Vagina (tissue), 2 donors: ENCODE measurements around the gene C12orf60. TPM values are rescaled to one million over a fixed set of nuclear protein-coding genes. Genes with fewer than 3 reads are reported as not detected.

Source experiments
- DNase-seq, 2 donors: peaks; one replicate each; pipeline ENCODE4 v3.0.0-alpha.2; 2017; ENCODE audit errors: extremely low spot score in 2 of 2
- H3K27ac ChIP-seq: fragments of 200-600 bp; sonication (generic); one replicate; pipeline ENCODE4 v1.5.1; 2019
- H3K27me3 ChIP-seq: fragments of 200-600 bp; sonication (generic); one replicate; pipeline ENCODE4 v1.5.1; 2019
- H3K36me3 ChIP-seq, 2 donors: fragments of 200-600 bp; sonication (generic); one replicate each; pipeline ENCODE4 v1.5.1; 2017 to 2019
- H3K4me1 ChIP-seq: fragments of 200-600 bp; sonication (generic); one replicate; pipeline ENCODE4 v1.5.1; 2019
- H3K4me3 ChIP-seq, 2 donors: fragments of 200-600 bp; sonication (generic); 1 replicate in 1 of 2; 2 replicates in 1 of 2; pipeline ENCODE4 v1.5.1; 2016 to 2019
- H3K9me3 ChIP-seq: fragments of 200-600 bp; sonication (generic); one replicate; pipeline ENCODE4 v1.5.1; 2019
- POLR2A ChIP-seq, 2 donors: fragments of 450-650 bp; IDR thresholded peaks; one replicate each; pipeline ENCODE4 v1.6.1; 2017; ENCODE audit warnings: antibody characterized with exemption in 2 of 2, mild to moderate bottlenecking in 2 of 2, moderate library complexity in 2 of 2
- POLR2AphosphoS5 ChIP-seq, 2 donors: sonication (generic); formaldehyde crosslinking; IDR thresholded peaks; one replicate each; pipeline ENCODE4 v1.9.0; 2017; ENCODE audit warnings: antibody characterized with exemption in 2 of 2, mild to moderate bottlenecking in 2 of 2, low read depth in 1 of 2; ENCODE audit not compliant: insufficient read depth in 1 of 2
- intact Hi-C: fragments of 100-400 bp; cut with DNase I; formaldehyde crosslinking; loops from one replicate; pipeline ENCODE4 v1.15.1; 2023
- total RNA-seq: library from RNA; depleted of rRNA; stranded (reverse); fragments of >200 nt; gene quantifications from one replicate; pipeline ENCODE4 v1.2.3, GENCODE V29; 2016
- TF ChIP-seq, protein P1 (sequence below), 3 experiments: fragments of 450-650 bp in 2 of 3; fragments of 200-600 bp in 1 of 3; sonication (generic) in 1 of 3; IDR thresholded peaks; one replicate each; pipeline ENCODE4 v1.5.1; 2017 to 2019; ENCODE audit warnings: antibody characterized with exemption in 3 of 3, mild to moderate bottlenecking in 2 of 3, moderate library complexity in 2 of 3

C12orf60 gene
- total RNA-seq, 1 donor from 2014 or later: 0.74 TPM

- Histone ChIP-seq H3K4me1 (peaks cover 35% of the 10 kb centered on the region), H3K36me3 (no peaks in the 10 kb centered on the region), H3K27ac (peak overlapping the region; percentile 91), H3K9me3 (no peaks in the 10 kb centered on the region), H3K27me3 (no peaks in the 10 kb centered on the region), H3K4me3 (peak overlapping the region; percentile 79 to 85)
- TF ChIP-seq POLR2AphosphoS5 (IDR thresholded peaks at IDR 0.05; ENCODE audit: insufficient read depth in 1 of 2, low read depth in 1 of 2) (peak; percentile 95 to 100), POLR2A (IDR thresholded peaks at IDR 0.05) (peak; percentile 41 to 98)
- TF ChIP-seq, protein P1, sequence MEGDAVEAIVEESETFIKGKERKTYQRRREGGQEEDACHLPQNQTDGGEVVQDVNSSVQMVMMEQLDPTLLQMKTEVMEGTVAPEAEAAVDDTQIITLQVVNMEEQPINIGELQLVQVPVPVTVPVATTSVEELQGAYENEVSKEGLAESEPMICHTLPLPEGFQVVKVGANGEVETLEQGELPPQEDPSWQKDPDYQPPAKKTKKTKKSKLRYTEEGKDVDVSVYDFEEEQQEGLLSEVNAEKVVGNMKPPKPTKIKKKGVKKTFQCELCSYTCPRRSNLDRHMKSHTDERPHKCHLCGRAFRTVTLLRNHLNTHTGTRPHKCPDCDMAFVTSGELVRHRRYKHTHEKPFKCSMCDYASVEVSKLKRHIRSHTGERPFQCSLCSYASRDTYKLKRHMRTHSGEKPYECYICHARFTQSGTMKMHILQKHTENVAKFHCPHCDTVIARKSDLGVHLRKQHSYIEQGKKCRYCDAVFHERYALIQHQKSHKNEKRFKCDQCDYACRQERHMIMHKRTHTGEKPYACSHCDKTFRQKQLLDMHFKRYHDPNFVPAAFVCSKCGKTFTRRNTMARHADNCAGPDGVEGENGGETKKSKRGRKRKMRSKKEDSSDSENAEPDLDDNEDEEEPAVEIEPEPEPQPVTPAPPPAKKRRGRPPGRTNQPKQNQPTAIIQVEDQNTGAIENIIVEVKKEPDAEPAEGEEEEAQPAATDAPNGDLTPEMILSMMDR (IDR thresholded peaks at IDR 0.05): peak in 1 of 3 experiments; percentile 24
- intact Hi-C loops: loop anchor here (10.0 kb wide), 1 partner anchor 111 kb away; the partner anchor contains the start of gene MGP
- DNase-seq: peak; percentile 99
Measured at GRCh38 chr12:14774074-14774905, 29.2 kb upstream of the C12orf60 start.

GRCh38 chr12:14774906-14775635, 28.4 kb upstream of the C12orf60 start:
- peak in 1 of 2 donors; percentile 92 for DNase-seq
- H3K4me3 ChIP-seq: peak overlapping the region; percentile 79 to 85
- H3K9me3 ChIP-seq: no peaks in the 10 kb centered on the region
- H3K36me3 ChIP-seq: no peaks in the 10 kb centered on the region
- H3K4me1 ChIP-seq: peaks cover 33% of the 10 kb centered on the region
- intact Hi-C loops: loop anchor here (10.0 kb wide), 1 partner anchor 110 kb away; the partner anchor contains the start of gene MGP
- H3K27ac ChIP-seq: peak overlapping the region; percentile 91
- TF ChIP-seq, protein P1 (IDR thresholded peaks at IDR 0.05): peak in 1 of 3 experiments; percentile 8
- TF ChIP-seq POLR2AphosphoS5 (IDR thresholded peaks at IDR 0.05; ENCODE audit: insufficient read depth in 1 of 2, low read depth in 1 of 2) (peak in 1 of 2 donors; percentile 56), POLR2A (IDR thresholded peaks at IDR 0.05) (peak in 1 of 2 donors; percentile 8)
- no peaks in the 10 kb centered on the region for H3K27me3 ChIP-seq

DNA sequence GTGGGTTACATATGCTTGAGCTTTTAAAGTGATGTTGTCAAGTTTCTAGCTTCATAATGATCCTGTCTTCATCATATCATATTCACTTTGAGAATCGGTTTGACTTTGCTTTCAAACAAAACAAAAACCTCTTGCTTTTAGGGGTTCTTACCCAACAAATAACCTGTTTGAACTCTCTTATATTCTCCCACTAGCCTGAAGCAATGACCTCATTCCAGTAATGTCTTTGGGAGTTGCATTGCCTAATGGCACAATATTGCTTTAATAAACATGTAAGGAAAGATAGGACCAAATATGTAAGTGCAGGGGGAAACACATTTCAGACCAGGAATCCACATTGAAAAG, 27.9 kb upstream of the C12orf60 start:
- Histone ChIP-seq H3K27me3 (no peaks in the 10 kb centered on the region), H3K27ac (peak overlapping the region; percentile 91), H3K36me3 (no peaks in the 10 kb centered on the region), H3K4me1 (peaks cover 33% of the 10 kb centered on the region), H3K9me3 (no peaks in the 10 kb centered on the region), H3K4me3 (peak overlapping the region; percentile 79 to 85)
- DNase-seq: no peak
- intact Hi-C loops: loop anchor here (10.0 kb wide), 1 partner anchor 109 kb away; the partner anchor contains the start of gene MGP
- TF ChIP-seq POLR2AphosphoS5 (IDR thresholded peaks at IDR 0.05; ENCODE audit: insufficient read depth in 1 of 2, low read depth in 1 of 2) (no peak), POLR2A (IDR thresholded peaks at IDR 0.05) (no peak)
- TF ChIP-seq, protein P1 (IDR thresholded peaks at IDR 0.05): no peak

DNA sequence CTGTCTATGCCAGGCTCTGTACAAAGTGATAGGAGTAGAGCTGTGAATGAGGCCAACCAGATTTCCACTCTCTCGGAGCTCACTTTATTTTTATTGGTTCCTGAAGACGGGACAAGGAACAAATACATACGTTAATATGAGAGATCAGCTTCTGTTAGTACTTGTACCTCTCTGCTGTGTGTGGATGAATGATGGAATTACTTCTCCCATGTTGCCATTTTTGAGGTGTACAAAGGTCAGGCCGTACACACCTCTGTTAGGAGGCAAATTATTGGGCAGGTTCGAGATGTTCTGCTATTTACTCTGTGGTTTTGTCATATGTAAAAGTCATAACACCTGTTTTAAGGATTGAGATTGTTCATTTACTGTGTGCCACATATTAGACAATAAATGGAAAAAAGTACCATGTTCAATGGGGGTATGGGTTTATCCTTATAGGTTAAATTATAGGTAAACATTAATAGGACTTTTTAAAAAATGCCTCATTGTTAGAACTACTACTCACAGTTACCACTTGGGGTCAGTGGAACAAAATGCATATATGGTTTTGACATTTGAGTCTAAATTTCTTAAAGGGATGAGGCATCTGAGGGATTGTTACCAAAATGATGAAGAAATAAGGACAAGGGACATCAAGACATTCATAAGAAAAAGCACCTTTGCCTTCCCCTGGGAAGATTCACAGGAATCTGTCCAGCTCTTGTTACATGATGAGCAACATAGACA, 27.1 kb upstream of the C12orf60 start:
- intact Hi-C loops: loop anchor here (10.0 kb wide), 1 partner anchor 108 kb away; the partner anchor contains the start of gene MGP
- no peaks in the 10 kb centered on the region for H3K27me3 ChIP-seq
- H3K27ac ChIP-seq: peak overlapping the region; percentile 91
- no peak for TF ChIP-seq POLR2AphosphoS5 (IDR thresholded peaks at IDR 0.05; ENCODE audit: insufficient read depth in 1 of 2, low read depth in 1 of 2)
- no peak for TF ChIP-seq POLR2A (IDR thresholded peaks at IDR 0.05)
- TF ChIP-seq, protein P1 (IDR thresholded peaks at IDR 0.05): no peak
- H3K9me3 ChIP-seq: no peaks in the 10 kb centered on the region
- no peaks in the 10 kb centered on the region for H3K36me3 ChIP-seq
- peaks cover 32% of the 10 kb centered on the region for H3K4me1 ChIP-seq
- no peak for DNase-seq
- H3K4me3 ChIP-seq: peak overlapping the region; percentile 79 to 85
